Caco-2 (cell line): Measurements from ENCODE around the gene TMEM117. TPM values are rescaled to one million over a fixed set of nuclear protein-coding genes. Genes with fewer than 3 reads are reported as not detected.

Source experiments
- BruUV-seq: library from RNA; stranded (reverse); fragments of 400-500 nt; replicated peaks from 2 replicates; lab custom pipeline; 2021; lab: Mats Ljungman, UMichigan
- CTCF ChIA-PET: fragments of 300-600 bp; sonication (Branson Sonifier 250); formaldehyde crosslinking; loops from one replicate; lab custom pipeline; 2022; ENCODE audit warnings: antibody characterized with exemption; lab: Charles Lee
- POLR2A ChIA-PET: fragments of 300-600 bp; sonication (Branson Sonifier 250); formaldehyde crosslinking; loops from one replicate; lab custom pipeline; 2022; ENCODE audit warnings: antibody characterized with exemption; lab: Charles Lee
- DNase-seq, 2 experiments: peaks; one replicate each; pipeline versions ENCODE4 v3.0.0 to v3.0.0-alpha.2; 2020 to 2022
- H3K27me3 ChIP-seq: replicated peaks from 2 replicates; pipeline ENCODE4 v1.6.0; 2011; ENCODE audit warnings: low read length; ENCODE audit not compliant: control insufficient read depth, insufficient read depth
- H3K36me3 ChIP-seq: 2 replicates; pipeline ENCODE4 v1.5.1; 2011; ENCODE audit warnings: low read length; ENCODE audit not compliant: control insufficient read depth, insufficient read depth
- H3K4me1 ChIP-seq: fragments of 250-450 bp; sonication (Bioruptor Pico); 2 replicates; pipeline ENCODE4 v1.5.1; 2020; ENCODE audit warnings: mild to moderate bottlenecking
- H3K4me3 ChIP-seq: 2 replicates; pipeline ENCODE4 v1.5.1; 2011; ENCODE audit warnings: low read depth, mild to moderate bottlenecking, control low read depth, low read length
- H3K9me3 ChIP-seq: fragments of 250-450 bp; sonication (Bioruptor Pico); 2 replicates; pipeline ENCODE4 v1.5.1; 2020; ENCODE audit warnings: mild to moderate bottlenecking, moderate library complexity
- H3K27ac Mint-ChIP-seq: one replicate; pipeline ENCODE4 v1.8.0; 2022; ENCODE audit warnings: mixed read lengths; ENCODE audit not compliant: unreplicated experiment
- H3K27me3 Mint-ChIP-seq: one replicate; pipeline ENCODE4 v1.8.0; 2022; ENCODE audit warnings: mixed read lengths; ENCODE audit not compliant: insufficient read depth, unreplicated experiment
- H3K36me3 Mint-ChIP-seq: one replicate; pipeline ENCODE4 v1.8.0; 2022; ENCODE audit warnings: mild to moderate bottlenecking, mixed read lengths; ENCODE audit not compliant: insufficient read depth, unreplicated experiment
- H3K4me1 Mint-ChIP-seq: one replicate; pipeline ENCODE4 v1.8.0; 2022; ENCODE audit warnings: low read depth, mixed read lengths; ENCODE audit not compliant: unreplicated experiment
- H3K4me3 Mint-ChIP-seq: one replicate; pipeline ENCODE4 v1.8.0; 2022; ENCODE audit warnings: mild to moderate bottlenecking, moderate library complexity, mixed read lengths; ENCODE audit not compliant: unreplicated experiment
- H3K9me3 Mint-ChIP-seq: one replicate; pipeline ENCODE4 v1.8.0; 2022; ENCODE audit warnings: mixed read lengths; ENCODE audit not compliant: unreplicated experiment
- intact Hi-C: fragments of 100-400 bp; cut with micrococcal nuclease; formaldehyde crosslinking; loops from one replicate; pipeline ENCODE4 v1.10.0; 2022; ENCODE audit not compliant: unreplicated experiment
- total RNA-seq: library from RNA; stranded (reverse); gene quantifications from 2 replicates; pipeline ENCODE4 v1.2.3, GENCODE V29; 2022
- TF ChIP-seq, protein P1 (sequence below), 2 experiments: fragments of 200-600 bp in 1 of 2; IDR thresholded peaks; 1 replicate in 1 of 2; 2 replicates in 1 of 2; pipeline versions ENCODE4 v1.5.1 to v1.8.0; 2011 to 2022; ENCODE audit warnings: antibody characterized with exemption in 1 of 2, control low read depth in 1 of 2, inconsistent platforms in 1 of 2, low read depth in 1 of 2, low read length in 1 of 2, mild to moderate bottlenecking in 1 of 2, moderate library complexity in 1 of 2; ENCODE audit not compliant: insufficient read depth in 1 of 2, severe bottlenecking in 1 of 2, unreplicated experiment in 1 of 2

TMEM117 gene
- total RNA-seq, 1 experiment from 2014 or later = 34.1 TPM

DNA sequence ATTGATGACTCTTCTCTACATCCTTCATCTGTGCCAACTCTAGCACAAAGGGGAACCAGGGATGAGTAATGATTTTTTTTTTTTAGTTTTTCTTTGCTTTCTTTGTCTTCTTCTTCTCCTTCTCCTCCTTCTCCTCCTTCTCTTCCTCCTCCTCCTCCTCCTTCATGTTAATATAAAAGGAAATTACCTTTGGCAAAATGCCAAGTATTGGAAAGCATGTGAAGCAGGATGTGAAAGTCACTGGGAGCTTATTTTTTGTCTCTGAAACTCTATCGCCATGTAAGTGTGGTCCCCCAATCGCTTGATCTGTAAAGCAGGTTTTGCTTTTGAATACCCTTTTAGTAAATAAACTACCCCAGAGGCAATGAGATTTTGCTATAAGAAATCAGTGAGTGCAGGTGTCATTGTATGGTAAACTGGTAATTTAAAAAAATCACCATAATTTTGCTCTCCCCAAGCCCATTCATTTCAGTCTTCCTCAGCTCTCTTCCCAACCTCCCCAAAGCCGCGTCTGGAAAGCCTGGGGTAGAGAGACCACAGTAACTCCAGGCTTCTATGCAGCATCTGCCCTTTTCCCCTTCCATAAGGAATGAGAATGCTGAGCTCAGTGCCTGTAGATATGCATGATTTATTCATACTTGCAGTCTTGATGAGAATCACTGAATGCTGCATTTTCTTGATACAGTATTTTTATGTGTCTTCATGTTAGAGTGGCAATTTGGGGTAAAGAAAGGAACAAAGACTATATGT, 388.7 kb downstream of the TMEM117 start:
- TF ChIP-seq, protein P1, sequence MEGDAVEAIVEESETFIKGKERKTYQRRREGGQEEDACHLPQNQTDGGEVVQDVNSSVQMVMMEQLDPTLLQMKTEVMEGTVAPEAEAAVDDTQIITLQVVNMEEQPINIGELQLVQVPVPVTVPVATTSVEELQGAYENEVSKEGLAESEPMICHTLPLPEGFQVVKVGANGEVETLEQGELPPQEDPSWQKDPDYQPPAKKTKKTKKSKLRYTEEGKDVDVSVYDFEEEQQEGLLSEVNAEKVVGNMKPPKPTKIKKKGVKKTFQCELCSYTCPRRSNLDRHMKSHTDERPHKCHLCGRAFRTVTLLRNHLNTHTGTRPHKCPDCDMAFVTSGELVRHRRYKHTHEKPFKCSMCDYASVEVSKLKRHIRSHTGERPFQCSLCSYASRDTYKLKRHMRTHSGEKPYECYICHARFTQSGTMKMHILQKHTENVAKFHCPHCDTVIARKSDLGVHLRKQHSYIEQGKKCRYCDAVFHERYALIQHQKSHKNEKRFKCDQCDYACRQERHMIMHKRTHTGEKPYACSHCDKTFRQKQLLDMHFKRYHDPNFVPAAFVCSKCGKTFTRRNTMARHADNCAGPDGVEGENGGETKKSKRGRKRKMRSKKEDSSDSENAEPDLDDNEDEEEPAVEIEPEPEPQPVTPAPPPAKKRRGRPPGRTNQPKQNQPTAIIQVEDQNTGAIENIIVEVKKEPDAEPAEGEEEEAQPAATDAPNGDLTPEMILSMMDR (IDR thresholded peaks at IDR 0.05; ENCODE audit: insufficient read depth in 1 of 2, low read depth in 1 of 2, low read length in 1 of 2, severe bottlenecking in 1 of 2, unreplicated experiment in 1 of 2) = no peak
- Mint-ChIP-seq H3K4me3 (no peak overlapping the region), H3K36me3 (peaks cover 11% of the 10 kb centered on the region), H3K4me1 (no peaks in the 10 kb centered on the region), H3K27ac (no peak overlapping the region), H3K9me3 (no peaks in the 10 kb centered on the region), H3K27me3 (no peaks in the 10 kb centered on the region)
- DNase-seq = no peak
- no peak overlapping the region for H3K4me3 ChIP-seq
- H3K4me1 ChIP-seq = no peaks in the 10 kb centered on the region
- BruUV-seq = no TSS peak
- H3K36me3 ChIP-seq = no peaks in the 10 kb centered on the region
- intact Hi-C loops = no loop called here
- H3K27me3 ChIP-seq = no peaks in the 10 kb centered on the region
- ChIA-PET POLR2A (no interaction called here), CTCF (no interaction called here)
- H3K9me3 ChIP-seq = no peaks in the 10 kb centered on the region

DNA sequence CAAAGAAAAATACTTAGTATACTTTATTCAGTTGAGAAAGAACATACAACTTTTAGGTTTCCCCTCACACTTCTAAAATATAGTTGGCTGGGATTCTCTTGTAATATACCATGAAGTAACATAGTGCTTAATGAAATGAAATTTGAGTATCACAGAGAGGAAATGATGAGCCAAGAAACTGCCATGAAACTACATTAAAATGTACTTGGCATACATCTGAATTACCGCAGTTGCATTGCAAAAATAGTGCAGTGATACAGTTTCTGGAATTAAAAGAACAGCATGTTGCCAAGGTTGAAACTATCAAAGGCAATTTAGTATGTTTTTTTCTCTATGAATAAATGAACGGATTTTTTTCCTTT, 389.2 kb downstream of the TMEM117 start:
- ChIA-PET POLR2A (no interaction called here), CTCF (no interaction called here)
- Histone ChIP-seq H3K9me3 (no peaks in the 10 kb centered on the region), H3K4me3 (no peak overlapping the region), H3K4me1 (no peaks in the 10 kb centered on the region), H3K36me3 (no peaks in the 10 kb centered on the region), H3K27me3 (no peaks in the 10 kb centered on the region)
- peaks cover 11% of the 10 kb centered on the region for H3K36me3 Mint-ChIP-seq
- no peaks in the 10 kb centered on the region for H3K27me3 Mint-ChIP-seq
- intact Hi-C loops = no loop called here
- no peaks in the 10 kb centered on the region for H3K9me3 Mint-ChIP-seq
- no peak overlapping the region for H3K4me3 Mint-ChIP-seq
- no peak overlapping the region for H3K27ac Mint-ChIP-seq
- DNase-seq = no peak
- H3K4me1 Mint-ChIP-seq = no peaks in the 10 kb centered on the region
- TF ChIP-seq, protein P1 (IDR thresholded peaks at IDR 0.05; ENCODE audit: insufficient read depth in 1 of 2, low read depth in 1 of 2, low read length in 1 of 2, severe bottlenecking in 1 of 2, unreplicated experiment in 1 of 2) = no peak
- no TSS peak for BruUV-seq

DNA sequence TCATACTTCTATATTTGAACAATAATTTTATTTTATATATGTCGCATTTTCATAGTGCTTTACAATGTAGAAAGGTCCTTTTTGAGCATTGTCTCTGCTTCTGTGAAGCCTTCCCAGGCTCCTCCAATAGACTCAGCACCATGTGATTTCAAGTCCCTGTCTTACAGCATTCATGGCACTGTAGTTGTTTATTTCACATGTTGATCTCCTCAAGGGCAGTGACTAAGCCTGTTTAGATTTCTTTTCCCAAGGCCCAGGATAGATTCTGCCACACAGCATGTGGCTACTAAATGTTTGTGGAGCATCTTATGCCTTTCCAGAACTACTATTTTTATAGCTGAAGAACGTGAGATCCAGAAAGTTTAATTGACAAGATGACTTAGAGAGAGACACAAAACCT, 391.7 kb downstream of the TMEM117 start:
- Mint-ChIP-seq H3K36me3 (peaks cover 5% of the 10 kb centered on the region), H3K4me1 (no peaks in the 10 kb centered on the region), H3K9me3 (no peaks in the 10 kb centered on the region), H3K27ac (no peak overlapping the region), H3K27me3 (no peaks in the 10 kb centered on the region), H3K4me3 (no peak overlapping the region)
- ChIA-PET POLR2A (no interaction called here), CTCF (no interaction called here)
- TF ChIP-seq, protein P1 (IDR thresholded peaks at IDR 0.05; ENCODE audit: insufficient read depth in 1 of 2, low read depth in 1 of 2, low read length in 1 of 2, severe bottlenecking in 1 of 2, unreplicated experiment in 1 of 2) = no peak
- BruUV-seq = no TSS peak
- H3K4me1 ChIP-seq = no peaks in the 10 kb centered on the region
- intact Hi-C loops = no loop called here
- H3K36me3 ChIP-seq = no peaks in the 10 kb centered on the region
- no peak for DNase-seq
- no peaks in the 10 kb centered on the region for H3K9me3 ChIP-seq
- no peak overlapping the region for H3K4me3 ChIP-seq
- H3K27me3 ChIP-seq = no peaks in the 10 kb centered on the region
